Measurements from ENCODE around the gene NEURL4.

Gene NEURL4

GRCh38 chr17:7332111-7332510, 3.0 kb upstream of the NEURL4 start:
- TF ChIP-seq, protein P1, sequence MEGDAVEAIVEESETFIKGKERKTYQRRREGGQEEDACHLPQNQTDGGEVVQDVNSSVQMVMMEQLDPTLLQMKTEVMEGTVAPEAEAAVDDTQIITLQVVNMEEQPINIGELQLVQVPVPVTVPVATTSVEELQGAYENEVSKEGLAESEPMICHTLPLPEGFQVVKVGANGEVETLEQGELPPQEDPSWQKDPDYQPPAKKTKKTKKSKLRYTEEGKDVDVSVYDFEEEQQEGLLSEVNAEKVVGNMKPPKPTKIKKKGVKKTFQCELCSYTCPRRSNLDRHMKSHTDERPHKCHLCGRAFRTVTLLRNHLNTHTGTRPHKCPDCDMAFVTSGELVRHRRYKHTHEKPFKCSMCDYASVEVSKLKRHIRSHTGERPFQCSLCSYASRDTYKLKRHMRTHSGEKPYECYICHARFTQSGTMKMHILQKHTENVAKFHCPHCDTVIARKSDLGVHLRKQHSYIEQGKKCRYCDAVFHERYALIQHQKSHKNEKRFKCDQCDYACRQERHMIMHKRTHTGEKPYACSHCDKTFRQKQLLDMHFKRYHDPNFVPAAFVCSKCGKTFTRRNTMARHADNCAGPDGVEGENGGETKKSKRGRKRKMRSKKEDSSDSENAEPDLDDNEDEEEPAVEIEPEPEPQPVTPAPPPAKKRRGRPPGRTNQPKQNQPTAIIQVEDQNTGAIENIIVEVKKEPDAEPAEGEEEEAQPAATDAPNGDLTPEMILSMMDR (IDR thresholded peaks at IDR 0.05; ENCODE audit: low read depth, low read length), result no peak
- no peak for DNase-seq (ENCODE audit: extremely low read depth, low read depth)

DNA sequence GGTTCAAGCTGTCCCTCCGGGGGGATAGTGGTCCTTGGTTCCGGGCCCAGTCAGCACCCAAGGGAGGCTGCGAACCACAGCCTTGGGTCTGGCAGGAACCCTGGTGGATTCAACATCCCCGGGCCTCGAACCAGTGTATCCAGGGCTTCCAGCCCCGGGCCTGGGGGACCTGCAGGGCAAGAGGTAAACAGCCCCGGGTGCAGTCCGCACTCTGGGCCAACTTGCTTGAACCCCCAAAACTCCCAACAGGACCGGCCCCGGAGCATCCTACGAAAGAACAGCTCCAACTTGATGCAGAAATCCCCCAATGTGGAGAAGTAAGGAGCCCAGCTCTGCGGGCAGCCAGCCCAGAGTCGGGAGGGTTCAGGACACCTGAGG, 1.5 kb upstream of the NEURL4 start:
- DNase-seq (ENCODE audit: extremely low read depth, low read depth), result no peak
- TF ChIP-seq, protein P1 (IDR thresholded peaks at IDR 0.05; ENCODE audit: low read depth, low read length), result no peak

GRCh38 chr17:7329997-7330637, 982 bp upstream of the NEURL4 start:
- no peak for DNase-seq (ENCODE audit: extremely low read depth, low read depth)
- TF ChIP-seq, protein P1 (IDR thresholded peaks at IDR 0.05; ENCODE audit: low read depth, low read length), result no peak

DNA sequence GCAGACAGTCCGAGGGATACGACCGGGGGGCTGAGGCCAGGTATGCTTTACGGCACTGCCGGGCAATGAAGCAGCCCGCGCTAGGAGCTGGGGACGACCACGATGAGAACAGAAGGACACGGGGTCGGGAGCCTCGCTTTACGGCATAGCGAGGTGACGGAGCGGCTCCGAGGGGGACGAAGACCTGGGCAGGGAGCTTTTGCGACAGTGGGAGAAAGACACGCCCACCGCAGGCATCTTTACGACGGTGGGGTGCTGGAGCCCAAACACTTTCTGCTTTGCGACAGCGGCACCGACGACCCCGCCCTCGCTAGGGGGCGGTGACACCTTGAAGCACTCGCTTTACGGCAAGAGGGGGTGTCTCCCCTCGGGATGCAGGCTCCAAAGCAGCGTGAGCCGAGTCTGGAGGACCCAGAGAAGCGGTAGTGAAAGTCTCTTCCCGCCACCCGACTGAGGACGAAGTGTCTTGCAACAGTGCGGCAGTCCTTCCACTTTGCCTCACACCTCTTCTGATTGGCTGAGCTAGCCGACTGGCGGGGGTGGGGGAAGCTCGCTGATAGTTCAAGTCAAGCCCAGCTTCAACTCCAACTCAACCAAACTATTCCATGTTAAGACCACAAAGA, 350 bp upstream of the NEURL4 start:
- peak; percentile 98 for DNase-seq (ENCODE audit: extremely low read depth, low read depth)
- TF ChIP-seq, protein P1 (IDR thresholded peaks at IDR 0.05; ENCODE audit: low read depth, low read length), result no peak

DNA sequence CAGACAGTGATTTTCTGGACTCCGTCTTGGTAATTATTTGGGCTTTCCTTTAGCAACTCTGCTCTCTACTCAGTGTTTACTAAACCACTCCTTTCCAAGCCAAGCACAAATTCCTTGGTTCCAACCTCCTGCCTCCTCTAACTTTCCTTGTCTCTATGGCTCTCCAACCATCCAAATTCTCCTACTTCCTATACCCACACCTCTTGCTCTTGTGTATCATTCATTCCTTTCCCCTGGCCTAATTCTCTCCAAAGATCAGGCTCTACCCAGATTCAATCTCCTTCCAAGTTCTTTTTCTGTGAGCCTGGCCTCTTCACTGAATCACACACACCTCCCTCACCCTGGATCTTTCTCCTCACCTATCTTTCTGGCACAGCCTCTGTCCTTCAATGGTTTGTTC, 1.1 kb downstream of the NEURL4 start:
- no peak for DNase-seq (ENCODE audit: extremely low read depth, low read depth)
- TF ChIP-seq, protein P1 (IDR thresholded peaks at IDR 0.05; ENCODE audit: low read depth, low read length), result no peak

GRCh38 chr17:7327501-7327900, 1.6 kb downstream of the NEURL4 start:
- TF ChIP-seq, protein P1 (IDR thresholded peaks at IDR 0.05; ENCODE audit: low read depth, low read length), result no peak
- no peak for DNase-seq (ENCODE audit: extremely low read depth, low read depth)

GRCh38 chr17:7327056-7327455, 2.1 kb downstream of the NEURL4 start:
- DNase-seq (ENCODE audit: extremely low read depth, low read depth), result no peak

More at GRCh38 chr17:7327056-7327455, 2.1 kb downstream of the NEURL4 start:
- TF ChIP-seq, protein P1 (IDR thresholded peaks at IDR 0.05; ENCODE audit: low read depth, low read length), result no peak

Measured in AG09319 (cell line).